GM21619 (cell line): ENCODE results near the gene SEH1L.

Experiments used
- ATAC-seq: cut with Tn5 transposase; IDR thresholded peaks from one replicate; pipeline ENCODE4 v1.9.1; 2021; ENCODE audit not compliant: unreplicated experiment

Gene SEH1L

DNA sequence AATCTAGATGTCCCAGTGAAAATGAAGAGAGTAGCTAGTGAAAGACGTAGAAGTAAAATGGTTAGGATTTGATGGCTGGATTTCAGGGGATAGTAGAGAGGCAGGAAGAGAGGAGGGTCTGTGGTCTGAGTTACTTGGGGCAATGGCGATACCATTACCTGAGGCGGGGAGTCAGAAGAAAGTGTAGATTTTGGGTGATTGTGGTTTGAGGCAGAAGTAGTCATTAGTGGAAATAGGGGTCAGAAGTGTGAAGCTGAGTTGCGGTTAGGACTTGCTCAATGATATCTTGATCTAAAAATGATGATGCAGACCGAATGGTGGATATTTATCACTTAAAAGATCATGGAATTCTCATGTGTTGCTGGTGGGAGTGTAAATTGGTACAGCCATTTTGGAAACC is 84.4 kb downstream of the SEH1L start:
- ATAC-seq = no peak

DNA sequence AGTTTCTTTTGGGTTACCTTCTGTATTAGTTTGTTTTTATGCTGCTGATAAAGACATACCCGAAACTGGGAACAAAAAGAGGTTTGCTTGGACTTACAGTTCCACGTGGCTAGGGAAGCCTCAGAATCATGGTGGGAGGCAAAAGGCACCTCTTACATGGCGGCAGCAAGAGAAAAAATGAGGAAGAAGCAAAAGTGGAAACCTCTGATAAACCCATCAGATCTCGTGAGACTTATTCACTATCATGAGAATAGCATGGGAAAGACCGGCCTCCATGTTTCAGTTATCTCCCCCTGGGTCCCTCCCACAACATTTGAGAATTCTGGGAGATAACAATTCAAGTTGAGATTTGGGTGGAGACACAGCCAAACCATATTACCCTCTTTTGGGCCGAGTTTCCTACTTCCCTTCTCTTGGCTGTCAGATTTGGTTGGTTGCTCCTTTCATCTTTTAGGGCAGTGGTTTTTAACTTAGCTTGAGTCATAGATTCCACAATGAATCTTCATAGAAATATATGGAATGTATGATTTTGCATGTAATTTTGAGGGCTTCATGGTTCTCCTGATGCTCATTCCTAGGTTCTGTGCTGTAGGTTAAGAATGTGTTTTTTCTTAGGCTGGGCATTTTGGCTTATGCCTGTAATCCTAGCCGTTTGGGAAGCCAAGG is 87.6 kb downstream of the SEH1L start:
- no peak for ATAC-seq

DNA sequence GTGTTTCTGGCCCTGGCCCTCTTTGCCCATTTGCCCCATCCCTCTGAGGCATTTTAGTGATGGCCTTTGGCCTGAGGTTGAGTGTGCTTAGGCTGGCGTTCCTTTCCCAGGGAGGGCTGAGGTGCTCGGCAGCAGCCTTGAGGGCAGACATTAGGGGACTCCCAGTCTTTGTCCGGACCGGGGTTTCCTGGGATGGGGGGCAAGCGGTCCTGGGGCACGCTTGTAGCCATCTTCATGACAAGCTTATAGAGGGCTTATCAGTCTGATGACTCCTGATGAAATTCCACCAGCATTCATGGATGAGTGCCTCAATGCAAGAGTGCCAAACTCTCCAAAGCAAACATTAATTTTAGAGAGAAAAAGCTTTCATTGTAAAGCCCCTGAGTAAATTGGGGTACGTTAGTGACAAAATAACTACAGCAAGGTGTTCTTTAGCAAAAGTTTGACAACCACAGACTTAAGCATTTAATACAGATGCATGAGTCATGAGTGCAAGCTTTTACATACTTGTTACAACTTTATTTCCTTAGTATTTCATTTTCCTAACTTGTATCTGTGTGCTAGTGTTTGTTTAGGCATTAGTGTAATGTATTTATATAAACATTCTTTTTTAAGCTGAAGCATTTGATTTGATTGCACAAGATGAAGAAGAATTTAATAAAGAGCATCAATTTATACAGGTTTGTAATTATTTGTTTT is 89.0 kb downstream of the SEH1L start:
- no peak for ATAC-seq
